ENCODE results near the gene PIGW.
"Not testable (repeated sequence)": the region's sequence is repeated elsewhere in the genome, so short reads cannot be mapped to it uniquely, and the experiment has no call there.

Gene PIGW

GRCh38 chr17:36534840-36535668 is at the start of gene PIGW, which contains the start of gene MYO19:
Gene PIGW (plus strand): TSS chr17:36534987. CDS start chr17:36537102, 2,115 bp downstream.
Gene MYO19 (minus strand): TSS chr17:36534868. CDS start chr17:36532538, 2,330 bp downstream.
- peak; percentile 92 for DNase-seq (ENCODE audit: low spot score)

DNA sequence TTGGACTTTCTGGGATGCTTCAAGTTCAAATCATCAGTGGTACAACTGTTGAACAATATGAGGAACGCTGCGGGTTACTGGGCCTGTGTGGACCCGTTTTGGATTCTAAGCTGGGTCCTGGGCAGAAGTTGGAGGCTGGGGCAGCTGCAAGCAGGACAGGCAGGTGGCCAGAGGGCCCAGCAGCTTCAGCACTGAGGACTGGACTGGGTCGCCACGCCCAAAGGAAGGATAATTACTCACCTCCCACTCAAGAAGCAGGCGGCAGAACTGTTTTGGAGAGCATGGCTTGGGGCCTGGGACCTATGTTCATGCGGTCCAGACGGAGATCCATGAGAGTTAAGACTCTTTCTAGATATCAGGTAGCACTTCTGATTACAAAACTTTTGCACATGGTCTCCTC is 49.8 kb upstream of the PIGW start:
- no peak for DNase-seq (ENCODE audit: low spot score)

DNA sequence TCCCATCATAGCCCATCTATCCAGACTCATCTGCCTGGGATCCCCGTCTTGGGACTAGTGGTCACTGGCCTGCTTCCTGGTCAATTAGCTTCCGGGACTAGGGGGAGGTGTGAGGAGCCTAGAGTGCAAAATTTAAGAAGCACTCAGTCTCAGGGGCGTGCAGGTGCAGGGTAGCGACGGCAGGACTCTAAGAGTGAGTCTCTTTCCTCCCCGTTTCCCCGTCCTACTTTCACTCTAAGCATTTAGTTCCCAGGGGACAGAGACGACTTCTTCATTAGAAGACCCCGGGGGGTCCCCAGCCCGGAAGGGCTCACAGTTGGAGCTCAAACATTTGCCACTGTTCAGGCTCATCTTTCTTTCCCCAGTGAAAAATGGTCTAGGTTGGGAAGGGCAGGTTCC is 49.0 kb upstream of the PIGW start:
- no peak for DNase-seq (ENCODE audit: low spot score)

- DNase-seq (ENCODE audit: low spot score): peak; percentile 95
Observed at GRCh38 chr17:36486204-36487194, 48.3 kb upstream of the PIGW start, which contains the start of gene ZNHIT3. Gene ZNHIT3 (plus strand): TSS chr17:36486681. CDS start chr17:36486700, 19 bp downstream.

DNA sequence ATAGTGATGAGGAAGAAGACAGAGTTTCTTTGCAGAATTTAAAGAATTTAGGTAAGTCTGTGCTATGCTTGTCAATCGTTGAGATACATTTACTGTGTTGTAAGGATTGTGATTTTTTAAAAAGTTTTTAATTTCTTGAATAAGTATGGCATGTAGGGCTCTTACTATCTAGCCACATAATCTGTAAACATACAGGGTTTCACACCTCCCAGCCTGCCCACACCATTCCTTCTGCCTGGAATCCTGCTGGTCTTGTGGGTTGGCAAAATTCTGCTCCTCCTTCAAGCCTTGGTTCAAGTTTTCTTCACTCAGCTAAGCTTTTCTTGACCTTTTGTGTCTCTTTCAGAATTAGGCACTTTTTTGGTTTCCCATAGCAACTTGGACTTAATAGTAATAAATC is 40.8 kb upstream of the PIGW start:
- DNase-seq (ENCODE audit: low spot score): no peak

DNA sequence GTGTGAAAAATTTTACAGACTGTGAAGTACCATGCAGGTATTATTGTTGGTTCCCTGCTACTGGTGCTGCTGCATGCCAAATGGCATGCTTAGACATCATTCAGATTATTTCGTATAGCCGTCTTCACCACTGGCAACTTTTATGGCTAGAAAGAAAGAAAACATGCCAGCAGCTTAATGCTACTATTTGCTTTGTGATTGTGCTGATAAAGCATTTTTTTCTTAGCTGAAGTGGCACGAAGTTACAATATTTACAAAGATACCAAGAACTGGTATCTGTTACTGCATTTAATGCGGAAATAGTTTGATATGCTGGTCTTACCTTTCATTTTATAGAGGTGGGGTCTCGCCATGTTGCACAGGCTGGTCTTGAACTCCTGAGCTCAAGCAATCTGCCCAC is 40.1 kb upstream of the PIGW start:
- no peak for DNase-seq (ENCODE audit: low spot score)

GRCh38 chr17:36495076-36495578 is 39.7 kb upstream of the PIGW start:
- no peak for DNase-seq (ENCODE audit: low spot score)

GRCh38 chr17:36496018-36496789 is 38.6 kb upstream of the PIGW start:
- no peak for DNase-seq (ENCODE audit: low spot score)

- no peak for DNase-seq (ENCODE audit: low spot score)
Observed at GRCh38 chr17:36498155-36498554, 36.6 kb upstream of the PIGW start.

DNA sequence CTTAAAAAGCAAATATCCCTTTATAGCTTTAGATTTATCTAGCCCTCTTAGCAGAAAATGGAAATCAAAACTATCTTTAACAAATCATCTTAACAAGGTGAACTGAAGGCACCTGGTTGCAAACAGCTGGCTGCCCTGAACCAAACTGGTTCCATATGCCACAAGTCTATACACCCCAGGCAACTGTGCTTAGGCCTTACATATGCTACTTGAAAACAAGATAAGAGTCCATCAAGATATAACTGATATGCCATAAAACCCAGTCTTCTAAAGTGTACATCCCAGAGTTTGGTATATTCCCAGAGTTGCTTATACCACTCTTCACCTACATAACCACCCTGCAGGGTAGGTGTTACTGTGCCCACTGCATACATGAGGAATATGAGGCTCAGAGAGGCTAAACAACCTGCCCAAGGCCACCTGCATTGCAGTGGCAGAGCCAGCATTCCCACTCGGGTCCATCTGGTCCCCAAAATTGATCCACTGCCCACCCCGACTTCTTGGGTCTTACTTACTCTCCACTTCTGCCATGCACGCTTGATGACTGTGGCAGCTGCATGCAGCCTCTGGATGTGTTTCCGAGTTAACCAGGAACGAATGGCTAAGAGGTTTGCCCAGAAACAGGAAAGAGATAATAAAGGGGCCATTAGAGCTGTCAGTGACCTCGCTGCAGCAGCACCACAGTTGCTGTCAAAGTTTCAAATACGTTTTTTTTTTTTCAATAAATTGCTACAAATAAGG is 36.1 kb upstream of the PIGW start:
- no peak for DNase-seq (ENCODE audit: low spot score)

DNA sequence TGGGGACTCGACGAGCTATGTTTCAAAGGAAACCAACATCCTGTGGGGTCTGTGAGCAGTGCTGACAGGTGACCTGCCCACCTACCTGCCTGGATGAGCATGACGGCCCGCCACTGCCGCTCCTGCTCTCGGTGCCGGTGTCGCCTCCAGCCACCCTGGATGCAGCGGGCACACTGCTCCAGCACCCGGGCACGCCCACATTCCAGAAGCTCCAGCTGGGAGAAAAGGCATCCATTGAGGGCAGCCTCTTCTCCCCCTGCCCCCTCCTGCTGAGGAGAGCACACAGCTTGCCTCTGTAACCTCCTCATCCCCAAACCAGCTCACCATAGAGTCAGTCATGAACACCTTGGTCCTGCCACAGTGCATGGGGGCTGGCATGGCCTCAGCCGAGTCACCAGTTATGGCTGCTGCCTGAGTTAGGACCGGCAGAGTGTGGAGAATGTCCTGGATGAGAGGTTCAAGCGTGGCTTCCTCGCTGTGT is 34.0 kb upstream of the PIGW start:
- DNase-seq (ENCODE audit: low spot score): no peak

DNA sequence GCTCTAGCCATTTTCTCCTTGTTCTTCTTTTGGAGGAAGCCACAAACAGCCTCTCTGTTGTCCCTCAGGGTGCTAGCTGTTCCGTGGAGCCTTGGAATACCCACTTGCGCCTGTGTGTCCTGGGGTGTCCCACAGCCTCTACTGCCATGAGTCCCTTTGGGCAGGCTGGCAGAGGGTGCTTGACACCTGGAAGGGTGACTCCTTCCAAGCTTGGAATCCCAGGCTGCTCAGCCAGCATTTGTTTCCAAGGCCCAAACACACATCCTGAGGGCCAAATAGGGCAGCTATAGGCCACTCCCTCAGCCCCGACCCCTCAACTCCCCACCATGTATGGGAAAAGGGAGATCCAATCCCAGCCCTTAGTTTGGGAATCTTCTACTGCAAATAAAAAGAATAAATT is 33.4 kb upstream of the PIGW start:
- DNase-seq (ENCODE audit: low spot score): no peak

DNA sequence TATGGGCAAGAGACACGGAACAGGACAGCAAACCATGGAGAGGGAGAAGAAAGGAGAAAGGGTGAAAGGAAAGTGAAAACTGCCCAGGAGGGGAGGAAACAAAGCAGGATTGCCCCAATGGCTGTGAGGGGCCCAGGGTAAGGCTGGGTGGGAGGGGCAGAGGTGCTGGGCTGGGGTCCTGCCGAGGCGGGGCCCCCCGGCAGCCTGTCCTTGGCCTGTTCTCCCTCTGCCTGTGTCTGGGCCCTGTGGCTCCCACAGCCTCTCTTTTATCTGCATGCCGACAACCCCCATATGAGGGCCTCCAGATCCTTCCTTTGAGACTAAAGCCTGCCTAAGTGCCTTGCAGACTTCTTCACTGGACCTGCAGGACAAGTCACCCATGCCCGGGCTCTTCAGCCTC is 32.8 kb upstream of the PIGW start:
- no peak for DNase-seq (ENCODE audit: low spot score)

DNA sequence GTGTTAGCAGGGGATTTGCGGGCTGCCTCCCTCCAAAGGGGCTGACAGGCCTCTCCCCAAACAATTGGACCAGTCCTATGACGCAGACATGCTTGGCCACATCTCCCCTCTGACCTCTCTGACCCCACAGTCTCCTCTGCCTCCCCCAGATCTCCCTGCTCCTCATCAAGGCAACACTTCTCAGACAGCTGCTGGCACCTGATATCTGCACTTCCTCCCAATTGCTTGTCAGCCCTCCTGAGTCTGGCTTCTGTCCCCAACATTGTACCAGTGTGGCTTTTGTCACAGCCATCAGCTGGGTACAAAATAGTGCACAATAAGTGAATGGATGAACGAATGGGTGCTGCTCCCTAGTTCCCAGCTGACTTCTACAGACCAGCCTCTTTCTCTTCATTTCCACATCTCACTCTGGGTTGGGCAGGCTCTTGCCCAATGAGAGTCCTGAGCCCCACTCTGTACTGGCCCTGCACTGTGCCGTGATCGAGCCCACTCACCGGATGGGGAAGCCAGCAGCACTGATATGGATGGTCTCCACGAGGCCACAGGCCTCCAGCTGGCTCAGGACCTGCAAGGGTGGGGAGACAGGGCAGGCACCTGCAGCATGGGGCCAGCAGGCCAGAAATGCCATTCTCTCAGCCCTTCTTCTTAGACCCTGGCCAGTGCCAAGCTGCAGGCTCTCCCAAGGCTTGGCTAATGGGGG is 31.2 kb upstream of the PIGW start:
- DNase-seq (ENCODE audit: low spot score): no peak

GRCh38 chr17:36504156-36504545 is 30.6 kb upstream of the PIGW start:
- no peak for DNase-seq (ENCODE audit: low spot score)

DNA sequence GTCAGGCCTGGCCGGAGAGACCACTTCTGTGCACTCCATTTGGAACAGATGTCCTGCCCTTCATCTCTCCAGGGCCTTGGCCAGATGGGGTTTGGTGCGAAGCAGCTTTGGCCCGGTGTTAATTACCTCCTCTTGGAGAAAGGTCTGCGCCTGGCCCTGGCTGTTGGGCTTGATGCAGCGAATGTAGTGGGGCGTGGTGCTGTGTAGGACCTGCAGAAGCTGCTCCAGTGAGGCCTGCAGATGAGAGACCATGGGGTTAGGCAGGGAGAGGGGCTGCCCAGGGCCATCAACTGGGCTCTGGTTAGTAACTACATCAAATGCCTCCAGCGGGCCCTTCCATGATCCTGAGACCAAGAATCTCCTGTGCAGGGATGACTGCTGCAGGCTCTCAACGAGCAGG is 29.6 kb upstream of the PIGW start:
- no peak for DNase-seq (ENCODE audit: low spot score)

GRCh38 chr17:36506249-36506826 is 28.4 kb upstream of the PIGW start:
- no peak for DNase-seq (ENCODE audit: low spot score)

- no peak for DNase-seq (ENCODE audit: low spot score)
Observed at GRCh38 chr17:36506831-36507230, 28.0 kb upstream of the PIGW start.

DNA sequence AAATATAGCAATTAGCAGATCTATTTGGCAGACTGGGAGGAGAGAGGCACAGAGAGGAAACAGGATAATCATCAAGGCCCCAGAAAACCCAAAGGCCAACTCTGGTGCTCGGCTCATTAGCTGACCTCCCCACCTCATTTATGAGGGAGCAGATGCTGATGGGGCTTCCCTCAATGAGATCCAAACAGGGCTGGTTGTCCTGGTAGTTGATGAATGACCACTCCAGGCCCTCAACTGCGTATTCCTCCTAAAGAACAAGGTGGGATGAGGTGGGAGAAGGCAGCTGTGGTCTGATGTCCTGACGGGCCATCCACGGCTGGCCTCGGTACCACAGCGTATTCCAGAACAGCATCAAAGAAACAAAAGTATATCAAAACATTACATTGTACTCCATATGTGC is 27.5 kb upstream of the PIGW start:
- DNase-seq (ENCODE audit: low spot score): no peak

DNA sequence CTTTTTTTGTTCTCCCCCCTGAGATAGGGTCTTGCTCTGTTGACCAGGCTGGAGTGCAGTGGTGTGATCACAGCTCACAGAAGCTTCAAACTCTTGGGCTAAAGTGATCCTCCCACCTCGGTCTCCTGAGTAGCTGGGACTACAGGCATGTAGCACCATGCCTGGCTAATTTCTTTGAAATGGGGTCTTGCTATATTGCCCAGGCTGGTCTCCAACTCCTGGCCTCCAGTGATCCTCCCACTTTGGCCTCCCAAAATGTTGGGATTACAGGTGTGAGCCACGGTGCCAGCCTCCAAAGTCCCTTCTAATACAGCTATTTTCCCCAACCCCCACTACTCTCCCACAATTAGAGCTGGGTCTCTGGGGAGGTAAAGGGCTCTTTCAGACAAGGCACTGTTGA is 26.3 kb upstream of the PIGW start:
- DNase-seq (ENCODE audit: low spot score): not testable (repeated sequence)

Data from LoVo (cell line).